GM12872 (cell line): ENCODE measurements around the gene ZNF777.

Source experiments
- TF ChIP-seq, protein P1 (sequence below): IDR thresholded peaks from 3 replicates; pipeline ENCODE4 v1.5.1; 2011; ENCODE audit warnings: low read depth, mild to moderate bottlenecking, low read length, moderate library complexity; ENCODE audit not compliant: insufficient read depth

ZNF777 gene

DNA sequence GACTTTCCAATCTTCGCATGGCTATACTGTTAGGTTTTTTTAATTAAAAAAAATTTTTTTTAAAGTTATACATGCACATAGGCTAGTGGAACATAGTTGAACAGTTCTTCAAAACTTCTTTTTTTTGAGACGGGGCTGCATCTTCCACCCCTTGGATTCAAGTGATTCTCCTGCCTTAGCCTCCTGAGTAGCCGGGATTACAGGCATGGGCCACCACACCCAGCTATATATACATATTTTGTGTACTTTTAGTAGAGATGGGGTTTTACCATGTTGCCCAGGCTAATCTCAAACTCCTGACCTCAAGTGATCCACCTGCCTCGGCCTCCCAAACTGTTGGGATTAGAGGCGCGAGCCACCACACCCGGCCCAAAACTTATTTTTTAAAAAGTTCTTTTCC lies 17.3 kb downstream of the ZNF777 start:
- TF ChIP-seq, protein P1, sequence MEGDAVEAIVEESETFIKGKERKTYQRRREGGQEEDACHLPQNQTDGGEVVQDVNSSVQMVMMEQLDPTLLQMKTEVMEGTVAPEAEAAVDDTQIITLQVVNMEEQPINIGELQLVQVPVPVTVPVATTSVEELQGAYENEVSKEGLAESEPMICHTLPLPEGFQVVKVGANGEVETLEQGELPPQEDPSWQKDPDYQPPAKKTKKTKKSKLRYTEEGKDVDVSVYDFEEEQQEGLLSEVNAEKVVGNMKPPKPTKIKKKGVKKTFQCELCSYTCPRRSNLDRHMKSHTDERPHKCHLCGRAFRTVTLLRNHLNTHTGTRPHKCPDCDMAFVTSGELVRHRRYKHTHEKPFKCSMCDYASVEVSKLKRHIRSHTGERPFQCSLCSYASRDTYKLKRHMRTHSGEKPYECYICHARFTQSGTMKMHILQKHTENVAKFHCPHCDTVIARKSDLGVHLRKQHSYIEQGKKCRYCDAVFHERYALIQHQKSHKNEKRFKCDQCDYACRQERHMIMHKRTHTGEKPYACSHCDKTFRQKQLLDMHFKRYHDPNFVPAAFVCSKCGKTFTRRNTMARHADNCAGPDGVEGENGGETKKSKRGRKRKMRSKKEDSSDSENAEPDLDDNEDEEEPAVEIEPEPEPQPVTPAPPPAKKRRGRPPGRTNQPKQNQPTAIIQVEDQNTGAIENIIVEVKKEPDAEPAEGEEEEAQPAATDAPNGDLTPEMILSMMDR = no peak

DNA sequence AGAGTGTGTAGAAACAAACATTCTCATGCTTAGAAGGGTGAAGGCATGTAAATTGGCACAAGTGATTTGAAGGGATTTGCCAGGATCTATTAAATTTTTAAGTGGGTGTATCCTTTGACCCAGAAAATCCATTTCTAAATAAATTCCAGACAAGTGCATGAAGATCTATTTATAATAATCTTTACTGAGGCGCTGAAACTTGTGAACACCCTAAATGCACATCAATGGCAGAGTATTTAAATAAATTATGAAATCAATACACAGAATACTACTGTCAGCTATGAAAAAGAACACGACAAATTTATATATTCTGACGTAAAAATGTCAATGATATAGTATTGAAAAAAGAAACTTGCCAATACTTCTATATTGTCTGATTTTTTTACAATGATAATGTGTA lies 17.9 kb downstream of the ZNF777 start:
- TF ChIP-seq, protein P1 = no peak

GRCh38 chr7:149440222-149440621 lies 20.6 kb downstream of the ZNF777 start:
- TF ChIP-seq, protein P1 = no peak

DNA sequence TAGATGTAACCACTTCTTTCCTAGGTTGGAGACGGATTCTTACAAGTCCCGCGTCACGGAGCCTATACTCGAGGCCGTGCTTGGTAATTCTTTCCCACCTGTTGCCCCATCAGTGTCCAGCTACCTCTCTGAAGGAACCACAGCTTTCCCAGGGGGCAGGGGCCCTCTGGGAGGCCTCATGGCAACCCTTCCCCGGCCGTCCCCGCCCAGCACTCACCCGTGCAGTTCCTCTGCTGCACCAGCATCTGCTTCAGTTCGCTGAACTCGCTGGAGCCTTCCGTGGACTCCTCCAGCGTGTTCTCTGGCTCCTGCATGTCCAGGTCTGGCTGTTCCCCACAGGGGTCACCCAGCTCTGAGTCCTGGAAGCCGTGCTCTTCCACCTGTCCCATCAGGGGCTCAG lies 24.5 kb downstream of the ZNF777 start:
- TF ChIP-seq, protein P1 = no peak

DNA sequence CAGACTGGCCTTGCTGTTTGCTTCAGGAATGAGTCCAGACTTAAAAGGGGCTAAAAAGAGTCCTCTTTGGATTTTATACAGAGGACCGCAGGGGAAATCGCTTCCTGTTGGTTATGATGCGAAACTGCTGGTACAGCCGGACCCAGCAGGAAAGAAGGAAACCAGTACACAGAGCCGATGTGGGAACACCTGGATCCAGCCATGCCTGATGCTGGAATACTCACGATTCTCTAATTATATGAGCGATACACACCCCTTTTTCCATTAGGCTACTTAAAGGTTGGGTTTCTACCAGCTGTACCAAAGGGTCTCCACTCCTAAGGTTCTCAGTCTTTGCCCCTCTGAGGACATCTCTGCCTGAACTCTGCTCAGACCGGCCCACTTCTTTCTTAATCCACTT lies 27.7 kb downstream of the ZNF777 start:
- TF ChIP-seq, protein P1 = no peak

DNA sequence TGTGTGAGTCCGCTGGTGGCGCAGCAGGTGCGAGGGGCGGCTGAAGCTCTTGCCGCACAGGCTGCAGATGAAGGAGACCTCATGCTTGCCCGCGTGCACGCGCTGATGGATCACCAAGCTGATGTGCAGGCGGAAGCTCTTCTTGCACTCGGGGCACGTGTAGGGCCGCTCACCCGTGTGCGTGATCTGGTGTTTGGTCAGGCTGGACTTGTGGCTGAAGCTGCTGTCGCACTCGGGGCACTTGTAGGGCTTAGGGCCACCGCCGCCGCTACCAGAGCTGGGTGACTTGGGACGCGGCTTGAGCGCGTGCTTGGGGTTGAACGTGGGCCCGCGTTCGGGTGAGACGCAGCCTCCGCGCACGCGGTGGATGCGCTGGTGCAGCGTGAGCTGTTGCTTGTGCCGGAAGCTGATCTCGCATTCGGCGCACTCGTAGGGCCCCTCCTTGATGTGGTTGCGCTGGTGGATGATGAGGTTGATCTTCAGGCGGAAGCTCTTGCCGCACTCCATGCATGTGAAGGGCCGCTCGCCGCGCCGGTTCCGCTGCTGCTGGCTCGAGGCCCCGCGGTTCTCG lies 28.7 kb downstream of the ZNF777 start:
- TF ChIP-seq, protein P1 = no peak

DNA sequence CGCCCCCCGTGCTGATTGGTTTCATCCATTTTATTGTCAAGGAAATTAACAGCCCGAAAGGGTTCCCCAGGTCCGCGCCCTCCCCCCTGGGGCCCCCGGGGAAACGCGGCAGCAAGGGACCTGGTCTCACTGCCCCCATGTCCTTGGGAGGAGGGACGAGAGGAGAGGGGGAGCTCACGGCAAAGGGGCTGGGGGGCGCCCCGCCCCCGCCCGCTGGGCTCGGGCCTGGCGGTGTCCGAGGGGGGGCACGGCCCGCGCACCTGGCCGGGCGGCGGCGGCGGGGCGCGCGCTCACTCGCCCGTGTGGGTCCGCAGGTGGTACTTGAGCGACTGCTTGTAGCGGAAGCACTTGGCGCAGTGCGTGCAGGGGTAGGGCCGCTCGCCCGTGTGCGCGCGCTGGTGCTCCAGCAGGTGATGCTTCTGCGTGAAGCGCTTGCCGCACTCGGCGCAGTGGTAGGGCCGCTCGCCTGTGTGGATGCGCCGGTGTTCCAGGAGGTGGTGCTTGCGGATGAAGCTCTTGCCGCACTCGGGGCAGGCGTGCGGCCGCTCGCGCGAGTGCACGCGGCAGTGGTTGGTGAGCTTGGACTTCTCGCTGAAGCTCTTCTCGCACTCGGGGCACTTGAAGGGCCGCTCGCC lies 29.3 kb downstream of the ZNF777 start:
- TF ChIP-seq, protein P1 = no peak
